Prostate gland (tissue), 2 donors: ENCODE measurements around the gene MAP7D1.

ENCODE experiments used
- CTCF ChIP-seq, 4 experiments: fragments of 200-600 bp in 2 of 4; fragments of 450-650 bp in 2 of 4; sonication (generic) in 2 of 4; IDR thresholded peaks; 1 replicate in 3 of 4; 2 replicates in 1 of 4; pipeline ENCODE4 v1.5.1; 2016 to 2019; ENCODE audit warnings: antibody characterized with exemption in 4 of 4, mild to moderate bottlenecking in 2 of 4, moderate library complexity in 2 of 4
- POLR2AphosphoS5 ChIP-seq: sonication (generic); formaldehyde crosslinking; IDR thresholded peaks from one replicate; pipeline ENCODE4 v1.6.1; 2017; ENCODE audit warnings: antibody characterized with exemption

DNA sequence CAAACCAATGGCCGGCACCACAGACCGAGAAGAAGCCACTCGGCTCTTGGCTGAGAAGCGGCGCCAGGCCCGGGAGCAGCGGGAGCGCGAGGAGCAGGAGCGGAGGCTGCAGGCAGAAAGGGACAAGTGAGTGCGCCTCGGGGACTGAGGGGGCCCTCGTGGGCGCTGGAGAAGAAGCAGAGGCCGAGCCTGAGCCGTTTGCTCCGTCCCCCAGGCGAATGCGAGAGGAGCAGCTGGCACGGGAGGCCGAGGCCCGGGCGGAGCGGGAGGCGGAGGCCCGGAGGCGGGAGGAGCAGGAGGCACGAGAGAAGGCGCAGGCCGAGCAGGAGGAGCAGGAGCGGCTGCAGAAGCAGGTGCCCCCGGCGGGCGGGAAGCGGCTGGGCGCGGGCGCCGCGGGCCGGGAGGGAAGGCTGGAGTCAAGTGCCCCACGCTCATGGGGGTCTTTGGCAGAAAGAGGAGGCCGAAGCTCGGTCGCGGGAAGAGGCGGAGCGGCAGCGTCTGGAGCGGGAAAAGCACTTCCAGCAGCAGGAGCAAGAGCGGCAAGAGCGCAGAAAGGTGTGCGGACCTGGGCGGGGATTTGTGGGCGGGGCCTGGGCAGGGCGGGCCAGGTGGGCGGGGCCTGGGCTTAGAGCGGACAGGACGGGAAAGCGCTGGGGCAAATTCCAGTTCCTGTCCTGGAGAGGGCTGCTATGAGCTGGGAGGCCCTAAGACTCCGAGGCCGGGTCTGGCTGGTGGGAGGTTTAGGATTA, 22.7 kb downstream of the MAP7D1 start:
- TF ChIP-seq POLR2AphosphoS5: no peak
- no peak for TF ChIP-seq CTCF (IDR thresholded peaks at IDR 0.05)
